DND-41 (cell line): ENCODE data around the gene SNX20.

Source experiments
- ATAC-seq: fragments of 200-7000 bp; cut with Tn5 transposase; 3 replicates; pipeline ENCODE4 v1.9.1; 2021; ENCODE audit warnings: low read depth; ENCODE audit not compliant: insufficient read depth
- DNase-seq: peaks from one replicate; pipeline ENCODE4 v3.0.0-alpha.2; 2020
- H2AFZ ChIP-seq: 2 replicates; pipeline ENCODE4 v1.6.0; 2012; ENCODE audit warnings: low read depth, low read length
- H3K27ac ChIP-seq: 2 replicates; pipeline ENCODE4 v1.5.1; 2012; ENCODE audit warnings: low read length, inconsistent platforms
- H3K27me3 ChIP-seq: fragments of 200-600 bp; sonication (generic); 2 replicates; pipeline ENCODE4 v1.6.0; 2012; ENCODE audit warnings: low read length, mild to moderate bottlenecking, inconsistent platforms; ENCODE audit not compliant: insufficient read depth, poor library complexity
- H3K36me3 ChIP-seq: 2 replicates; pipeline ENCODE4 v1.5.1; 2012; ENCODE audit warnings: low read length, inconsistent platforms; ENCODE audit not compliant: insufficient read depth
- H3K4me1 ChIP-seq: 2 replicates; pipeline ENCODE4 v1.5.1; 2012; ENCODE audit warnings: mild to moderate bottlenecking, low read length; ENCODE audit not compliant: insufficient read depth
- H3K4me2 ChIP-seq: 2 replicates; pipeline ENCODE4 v1.6.0; 2012; ENCODE audit warnings: mild to moderate bottlenecking, moderate library complexity, low read length, inconsistent platforms; ENCODE audit not compliant: insufficient read depth
- H3K4me3 ChIP-seq, 2 experiments: fragments of 200-600 bp in 1 of 2; shearing (Covaris generic) in 1 of 2; 2 replicates each; pipeline ENCODE4 v1.5.1; 2012 to 2016; ENCODE audit warnings: inconsistent platforms in 2 of 2, low read length in 2 of 2, mild to moderate bottlenecking in 2 of 2, low read depth in 1 of 2, moderate library complexity in 1 of 2
- H3K79me2 ChIP-seq: 2 replicates; pipeline ENCODE4 v1.6.0; 2012; ENCODE audit warnings: low read length, inconsistent platforms; ENCODE audit not compliant: insufficient read depth
- H3K9ac ChIP-seq: 2 replicates; pipeline ENCODE4 v1.6.0; 2012; ENCODE audit warnings: low read depth, mild to moderate bottlenecking, inconsistent platforms, low read length, moderate library complexity
- H3K9me3 ChIP-seq: 2 replicates; pipeline ENCODE4 v1.5.1; 2012; ENCODE audit warnings: low read length, moderate library complexity, mild to moderate bottlenecking, inconsistent platforms; ENCODE audit not compliant: insufficient read depth, severe bottlenecking
- H4K20me1 ChIP-seq: 2 replicates; pipeline ENCODE4 v1.6.0; 2012; ENCODE audit warnings: low read length; ENCODE audit not compliant: insufficient read depth
- CTCF ChIP-seq: IDR thresholded peaks from 2 replicates; pipeline ENCODE4 v1.5.1; 2012; ENCODE audit warnings: borderline replicate concordance, low read length, moderate library complexity, mild to moderate bottlenecking; ENCODE audit not compliant: poor library complexity, severe bottlenecking; ENCODE audit errors: extremely low read depth
- EZH2 ChIP-seq: IDR thresholded peaks from 3 replicates; pipeline ENCODE4 v1.6.1; 2012; ENCODE audit warnings: borderline replicate concordance, low read depth, mild to moderate bottlenecking, moderate library complexity, low read length, inconsistent platforms; ENCODE audit not compliant: severe bottlenecking

SNX20 gene

GRCh38 chr16:50652836-50653425, 28.2 kb downstream of the SNX20 start:
- H3K79me2 ChIP-seq: no peaks in the 10 kb centered on the region
- no peaks in the 10 kb centered on the region for H3K36me3 ChIP-seq
- no peak for DNase-seq
- no peak overlapping the region for H2AFZ ChIP-seq
- ATAC-seq: no peak
- H4K20me1 ChIP-seq: no peaks in the 10 kb centered on the region
- H3K4me3 ChIP-seq: no peak overlapping the region
- no peaks in the 10 kb centered on the region for H3K4me1 ChIP-seq
- no peak overlapping the region for H3K4me2 ChIP-seq
- H3K9me3 ChIP-seq: no peaks in the 10 kb centered on the region
- TF ChIP-seq EZH2 (no peak), CTCF (no peak)
- H3K27ac ChIP-seq: no peak overlapping the region
- H3K9ac ChIP-seq: no peak overlapping the region
- no peaks in the 10 kb centered on the region for H3K27me3 ChIP-seq

GRCh38 chr16:50651835-50652438, 29.2 kb downstream of the SNX20 start:
- H3K36me3 ChIP-seq: no peaks in the 10 kb centered on the region
- no peak for DNase-seq
- ATAC-seq: no peak
- H3K79me2 ChIP-seq: no peaks in the 10 kb centered on the region
- no peak overlapping the region for H3K4me2 ChIP-seq
- no peak overlapping the region for H3K27ac ChIP-seq
- H3K9me3 ChIP-seq: no peaks in the 10 kb centered on the region
- H3K27me3 ChIP-seq: no peaks in the 10 kb centered on the region
- H3K9ac ChIP-seq: no peak overlapping the region
- H3K4me3 ChIP-seq: no peak overlapping the region
- H3K4me1 ChIP-seq: no peaks in the 10 kb centered on the region
- TF ChIP-seq CTCF (no peak), EZH2 (no peak)
- no peaks in the 10 kb centered on the region for H4K20me1 ChIP-seq
- H2AFZ ChIP-seq: no peak overlapping the region

GRCh38 chr16:50646345-50646744, 34.8 kb downstream of the SNX20 start:
- no peak for DNase-seq
- TF ChIP-seq EZH2 (no peak), CTCF (no peak)
- no peak overlapping the region for H3K27ac ChIP-seq
- H3K27me3 ChIP-seq: peaks cover 21% of the 10 kb centered on the region
- no peak overlapping the region for H3K9ac ChIP-seq
- H4K20me1 ChIP-seq: peaks cover 4% of the 10 kb centered on the region; the same call in 1 of the 2 replicates
- no peaks in the 10 kb centered on the region for H3K79me2 ChIP-seq
- no peaks in the 10 kb centered on the region for H3K4me1 ChIP-seq
- no peak overlapping the region for H3K4me3 ChIP-seq
- no peak overlapping the region for H2AFZ ChIP-seq
- no peaks in the 10 kb centered on the region for H3K9me3 ChIP-seq
- ATAC-seq: no peak
- no peaks in the 10 kb centered on the region for H3K36me3 ChIP-seq
- no peak overlapping the region for H3K4me2 ChIP-seq
